H1 (cell line): Measurements from ENCODE around the gene NBAS. TPM values are rescaled to one million over a fixed set of nuclear protein-coding genes. Genes with fewer than 3 reads are reported as not detected.

Experiments
- CTCF ChIA-PET: fragments of 300-600 bp; sonication (Branson Sonifier 250); formaldehyde crosslinking; loops from one replicate; lab custom pipeline; 2021; ENCODE audit not compliant: partially characterized antibody; lab: Charles Lee
- POLR2A ChIA-PET: fragments of 300-600 bp; sonication (Branson Sonifier 250); formaldehyde crosslinking; loops from one replicate; lab custom pipeline; 2021; ENCODE audit warnings: inconsistent platforms; ENCODE audit not compliant: partially characterized antibody; lab: Charles Lee
- DNase-seq, 2 experiments: peaks; one replicate each; pipeline versions ENCODE4 v3.0.0 to v3.0.0-alpha.2; 2010 to 2022; ENCODE audit warnings: low spot score in 2 of 2, low read depth in 1 of 2, mixed read lengths in 1 of 2
- FAIRE-seq: peaks from 2 replicates; lab custom pipeline; 2011; peaks lifted over from hg19 to GRCh38; lab: Jason Lieb, UNC
- H2AFZ ChIP-seq: 2 replicates; pipeline ENCODE4 v1.8.1; 2012; ENCODE audit warnings: low read length, inconsistent platforms
- H2AK5ac ChIP-seq: 2 replicates; pipeline ENCODE4 v1.6.1; 2013; ENCODE audit warnings: low read depth, low read length
- H2BK120ac ChIP-seq: replicated peaks from 2 replicates; pipeline ENCODE3; 2013; ENCODE audit warnings: low read depth, low read length, inconsistent platforms
- H2BK12ac ChIP-seq: 2 replicates; pipeline ENCODE4 v1.6.1; 2013; ENCODE audit warnings: low read depth, low read length
- H2BK15ac ChIP-seq: 2 replicates; pipeline ENCODE4 v1.6.1; 2013; ENCODE audit warnings: low read length
- H2BK20ac ChIP-seq: 2 replicates; pipeline ENCODE4 v1.6.1; 2013; ENCODE audit warnings: low read length
- H2BK5ac ChIP-seq: 2 replicates; pipeline ENCODE4 v1.6.1; 2013; ENCODE audit warnings: low read depth, low read length
- H3K14ac ChIP-seq: 2 replicates; pipeline ENCODE4 v1.6.1; 2013; ENCODE audit warnings: inconsistent platforms; ENCODE audit not compliant: insufficient read length
- H3K18ac ChIP-seq: 2 replicates; pipeline ENCODE4 v1.6.1; 2013; ENCODE audit warnings: low read length; ENCODE audit errors: extremely low read depth
- H3K23ac ChIP-seq: 2 replicates; pipeline ENCODE4 v1.6.1; 2013; ENCODE audit warnings: inconsistent platforms; ENCODE audit not compliant: insufficient read length
- H3K23me2 ChIP-seq: 2 replicates; pipeline ENCODE4 v1.6.1; 2013; ENCODE audit warnings: low read depth, low read length
- H3K27ac ChIP-seq: 2 replicates; pipeline ENCODE4 v1.6.1; 2011; ENCODE audit warnings: low read depth, low read length, inconsistent platforms
- H3K27me3 ChIP-seq, 4 experiments: replicated peaks in 1 of 4; 1 replicate in 1 of 4; 2 replicates in 3 of 4; pipeline versions ENCODE4 v1.6.1 to v1.8.1; 2011 to 2013; ENCODE audit warnings: low read length in 3 of 4, mild to moderate bottlenecking in 3 of 4, inconsistent platforms in 2 of 4, mixed read lengths in 2 of 4, moderate library complexity in 1 of 4; ENCODE audit not compliant: control insufficient read depth in 3 of 4, insufficient read depth in 3 of 4; ENCODE audit errors: extremely low read depth in 1 of 4
- H3K36me3 ChIP-seq, 4 experiments: 2 replicates each; pipeline versions ENCODE4 v1.6.1 to v1.8.1; 2011 to 2013; ENCODE audit warnings: mild to moderate bottlenecking in 4 of 4, low read length in 3 of 4, moderate library complexity in 2 of 4, control low read depth in 1 of 4, inconsistent platforms in 1 of 4; ENCODE audit not compliant: insufficient read depth in 4 of 4, control insufficient read depth in 2 of 4
- H3K4ac ChIP-seq: replicated peaks from 2 replicates; pipeline ENCODE3; 2013; ENCODE audit warnings: low read length, low read depth, mixed read lengths, inconsistent platforms; ENCODE audit not compliant: insufficient read length
- H3K4me1 ChIP-seq, 4 experiments: replicated peaks in 1 of 4; 1 replicate in 1 of 4; 2 replicates in 3 of 4; pipeline versions ENCODE4 v1.6.1 to v1.8.1; 2011 to 2013; ENCODE audit warnings: low read length in 3 of 4, inconsistent platforms in 2 of 4, mixed read lengths in 1 of 4; ENCODE audit not compliant: insufficient read depth in 4 of 4, control insufficient read depth in 3 of 4
- H3K4me2 ChIP-seq, 2 experiments: 2 replicates each; pipeline versions ENCODE4 v1.6.1 to v1.8.1; 2011 to 2013; ENCODE audit warnings: low read depth in 2 of 2, low read length in 2 of 2, control low read depth in 1 of 2, inconsistent platforms in 1 of 2, mild to moderate bottlenecking in 1 of 2; ENCODE audit not compliant: insufficient read depth in 1 of 2
- H3K4me3 ChIP-seq, 4 experiments: fragments of 200-600, 300-600 bp in 1 of 4; sonication (generic), shearing (Covaris generic), sonication (Bioruptor Twin) in 1 of 4; 2 replicates each; pipeline versions ENCODE4 v1.5.1 to v1.8.1; 2011 to 2016; ENCODE audit warnings: low read length in 4 of 4, low read depth in 3 of 4, control low read depth in 2 of 4, inconsistent platforms in 2 of 4, mild to moderate bottlenecking in 2 of 4, mixed read lengths in 1 of 4, moderate library complexity in 1 of 4; ENCODE audit not compliant: insufficient read depth in 2 of 4; ENCODE audit errors: extremely low read depth in 1 of 4
- H3K56ac ChIP-seq: replicated peaks from 2 replicates; pipeline ENCODE3; 2013; ENCODE audit warnings: low read depth, mild to moderate bottlenecking, mixed read lengths, low read length, inconsistent platforms; ENCODE audit not compliant: insufficient read length
- H3K79me1 ChIP-seq: 2 replicates; pipeline ENCODE4 v1.6.1; 2013; ENCODE audit warnings: low read depth, low read length, control low read depth
- H3K79me2 ChIP-seq, 2 experiments: 2 replicates each; pipeline versions ENCODE4 v1.6.1 to v1.8.1; 2012 to 2013; ENCODE audit warnings: low read length in 2 of 2, mild to moderate bottlenecking in 2 of 2, inconsistent platforms in 1 of 2; ENCODE audit not compliant: insufficient read depth in 2 of 2, control insufficient read depth in 1 of 2
- H3K9ac ChIP-seq, 4 experiments: replicated peaks in 1 of 4; 1 replicate in 1 of 4; 2 replicates in 3 of 4; pipeline versions ENCODE4 v1.6.1 to v1.8.1; 2011 to 2013; ENCODE audit warnings: low read depth in 3 of 4, low read length in 3 of 4, control low read depth in 2 of 4, mild to moderate bottlenecking in 2 of 4, moderate library complexity in 2 of 4, inconsistent platforms in 1 of 4; ENCODE audit errors: extremely low read depth in 1 of 4
- H3K9me3 ChIP-seq, 2 experiments: 2 replicates each; pipeline versions ENCODE4 v1.6.1 to v1.8.1; 2012 to 2013; ENCODE audit warnings: mild to moderate bottlenecking in 2 of 2, moderate library complexity in 2 of 2, control low read depth in 1 of 2, inconsistent platforms in 1 of 2, low read depth in 1 of 2, low read length in 1 of 2, mixed read lengths in 1 of 2; ENCODE audit not compliant: insufficient read depth in 2 of 2
- H4K20me1 ChIP-seq, 2 experiments: replicated peaks in 1 of 2; 2 replicates each; pipeline versions ENCODE3 to v1.8.1; 2011 to 2013; ENCODE audit warnings: inconsistent platforms in 2 of 2, low read length in 2 of 2, mild to moderate bottlenecking in 1 of 2; ENCODE audit not compliant: insufficient read depth in 2 of 2, control insufficient read depth in 1 of 2
- H4K5ac ChIP-seq: 2 replicates; pipeline ENCODE4 v1.6.1; 2013; ENCODE audit warnings: low read length, low read depth, mixed read lengths, inconsistent platforms; ENCODE audit not compliant: insufficient read length
- H4K8ac ChIP-seq: 2 replicates; pipeline ENCODE4 v1.8.0; 2013; ENCODE audit warnings: mild to moderate bottlenecking, moderate library complexity, low read length, inconsistent platforms; ENCODE audit not compliant: insufficient read depth; ENCODE audit errors: extremely low read depth
- H4K91ac ChIP-seq: replicated peaks from 2 replicates; pipeline ENCODE3; 2013; ENCODE audit warnings: low read length, mixed read lengths, inconsistent platforms; ENCODE audit not compliant: insufficient read length
- KDM4A ChIP-seq: IDR thresholded peaks from one replicate; pipeline ENCODE4 v1.7.1; 2012; ENCODE audit warnings: low read depth, mild to moderate bottlenecking, moderate library complexity, low read length, inconsistent platforms; ENCODE audit not compliant: severe bottlenecking
- NANOG ChIP-seq: IDR thresholded peaks from 2 replicates; pipeline ENCODE4 v1.6.1; 2011; ENCODE audit warnings: low read length, low read depth, mild to moderate bottlenecking, inconsistent platforms; ENCODE audit not compliant: insufficient read depth, poor library complexity, severe bottlenecking
- TBP ChIP-seq: IDR thresholded peaks from 2 replicates; pipeline ENCODE4 v1.6.1; 2011; ENCODE audit warnings: low read depth, low read length, improper control_type of control experiment
- WGBS, 2 experiments: shearing (Covaris generic) in 1 of 2; methylation state at CpG; one replicate each; pipeline versions ENCODE4 v1.1.6 to v1.1.7; 2013 to 2015; ENCODE audit warnings: low lambda C conversion rate in 2 of 2, mixed read lengths in 2 of 2, inconsistent platforms in 1 of 2, low coverage in 1 of 2, missing lambda C conversion rate in 1 of 2; ENCODE audit not compliant: insufficient replicate concordance in 2 of 2, insufficient coverage in 1 of 2, insufficient read length in 1 of 2; ENCODE audit errors: extremely low coverage in 1 of 2, missing lambda C conversion rate in 1 of 2; 5-methylcytosine and 5-hydroxymethylcytosine counted together
- polyA plus RNA-seq, 7 experiments: library from polyadenylated mRNA; depleted of rRNA in 3 of 7; stranded (reverse) in 5 of 7; unstranded in 2 of 7; fragments of >200 nt in 5 of 7; fragments of 200-250 nt in 2 of 7; gene quantifications; 1 replicate in 5 of 7; 2 replicates in 1 of 7; 4 replicates in 1 of 7; pipeline versions ENCODE4 v1.2.1 to v1.2.3, GENCODE V29; 2011 to 2013; ENCODE audit warnings: missing spikeins in 2 of 7, mixed read lengths in 2 of 7
- total RNA-seq: library from RNA; stranded (reverse); fragmentation: NEBNext Ultra II Directional; extraction: Animal tissue kit (Norgen Biotek cat#: 25700); gene quantifications from 2 replicates; pipeline ENCODE4 v1.2.1, GENCODE V29; 2021

The NBAS gene
- total and polyA plus RNA-seq, 2 of the 8 experiments (the other 6 are each of a cell fraction or from before 2014, with no cell fraction given): 19.6 to 34.8 TPM

GRCh38 chr2:15367715-15368114 is 193.4 kb downstream of the NBAS start:
- H2BK15ac ChIP-seq: no peak overlapping the region
- no peaks in the 10 kb centered on the region for H3K9me3 ChIP-seq
- no peak overlapping the region for H3K9ac ChIP-seq
- H3K36me3 ChIP-seq: no peaks in the 10 kb centered on the region
- no peak overlapping the region for H4K5ac ChIP-seq
- TF ChIP-seq KDM4A (no peak), NANOG (no peak), TBP (no peak)
- H2BK20ac ChIP-seq: no peak overlapping the region
- no peak overlapping the region for H3K56ac ChIP-seq
- H4K20me1 ChIP-seq: no peaks in the 10 kb centered on the region
- H2BK12ac ChIP-seq: no peak overlapping the region
- no peak overlapping the region for H3K4ac ChIP-seq
- H3K79me1 ChIP-seq: no peaks in the 10 kb centered on the region
- CTCF ChIA-PET: no interaction called here
- no peak overlapping the region for H3K4me2 ChIP-seq
- no peak overlapping the region for H3K18ac ChIP-seq
- no peaks in the 10 kb centered on the region for H3K79me2 ChIP-seq
- 83% methylated on average over 2 of the region's 2 CpGs; no CpG with 5 or more reads in 1 of the 2 experiments for WGBS, 2 experiments
- no peak overlapping the region for H4K8ac ChIP-seq
- H2BK120ac ChIP-seq: no peak overlapping the region
- no peak overlapping the region for H4K91ac ChIP-seq
- H3K4me3 ChIP-seq: no peak overlapping the region
- no peak overlapping the region for H3K27ac ChIP-seq
- FAIRE-seq (no peak), DNase-seq (no peak)
- POLR2A ChIA-PET: no interaction called here
- H3K14ac ChIP-seq: no peak overlapping the region
- no peak overlapping the region for H2AK5ac ChIP-seq
- peaks cover 0 to 7% (median 5%) of the 10 kb centered on the region in 4 experiments; a peak in 4 of 7 replicates for H3K4me1 ChIP-seq
- no peak overlapping the region for H2BK5ac ChIP-seq
- H3K27me3 ChIP-seq: no peaks in the 10 kb centered on the region
- H3K23me2 ChIP-seq: no peaks in the 10 kb centered on the region
- H3K23ac ChIP-seq: no peak overlapping the region
- no peak overlapping the region for H2AFZ ChIP-seq
